ENCODE data around the gene INTS15. TPM values are rescaled to one million over a fixed set of nuclear protein-coding genes. Genes with fewer than 3 reads are reported as not detected.

The INTS15 gene
- total and polyA plus RNA-seq, 10 of the 15 experiments (the other 5 are each of a cell fraction or from before 2014, with no cell fraction given) = 0.89 to 28.2 (median 16.8) TPM

- TF ChIP-seq BCLAF1 (IDR thresholded peaks at IDR 0.05) = no peak
- no peak for TF ChIP-seq GABPA (IDR thresholded peaks at IDR 0.05; ENCODE audit: low read depth)
- no peak for TF ChIP-seq RELA (IDR thresholded peaks at IDR 0.05; ENCODE audit: borderline replicate concordance, partially characterized antibody)
- TF ChIP-seq HCFC1 (IDR thresholded peaks at IDR 0.05; ENCODE audit: low read length) = no peak
- no peak for TF ChIP-seq EZH2 (IDR thresholded peaks at IDR 0.05; ENCODE audit: borderline replicate concordance, control insufficient read depth, low read depth, low read length)
- peak; percentile 61; the same call in 1 of the 2 replicates for TF ChIP-seq SPI1 (IDR thresholded peaks at IDR 0.05; ENCODE audit: borderline replicate concordance, insufficient read depth, low read depth, low read length)
- no peak for TF ChIP-seq RAD51 (IDR thresholded peaks at IDR 0.05)
- TF ChIP-seq ZNF384 (IDR thresholded peaks at IDR 0.05; ENCODE audit: borderline replicate concordance, low read depth, low read length) = no peak
- no peak for TF ChIP-seq RELB (IDR thresholded peaks at IDR 0.05; ENCODE audit: low read depth)
- no peak for TF ChIP-seq SMAD1 (IDR thresholded peaks at IDR 0.05; ENCODE audit: low read depth, partially characterized antibody)
- TF ChIP-seq EP300 (IDR thresholded peaks at IDR 0.05; ENCODE audit: borderline replicate concordance in 1 of 2, control insufficient read depth in 1 of 2, low read depth in 2 of 2, low read length in 2 of 2) = no peak
- TF ChIP-seq STAT1 (conservative IDR thresholded peaks at IDR 0.05) = no peak
- no peak for TF ChIP-seq CUX1 (IDR thresholded peaks at IDR 0.05; ENCODE audit: insufficient replicate concordance, low read depth, low read length)
- no peak for TF ChIP-seq SMAD5 (IDR thresholded peaks at IDR 0.05; ENCODE audit: low read depth)
- no peak for TF ChIP-seq NBN (IDR thresholded peaks at IDR 0.05)
These were observed 47.9 kb downstream of the INTS15 start (continued) for GRCh38 chr7:6637544-6638229.
